Suprapubic skin (tissue), 4 donors: ENCODE results near the gene NXPH3. TPM values are rescaled to one million over a fixed set of nuclear protein-coding genes. Genes with fewer than 3 reads are reported as not detected.

Source experiments
- DNase-seq, 2 donors: peaks; one replicate each; pipeline ENCODE4 v3.0.0-alpha.2; 2019; ENCODE audit warnings: low spot score in 2 of 2
- H3K27ac ChIP-seq: fragments of 200-600 bp; sonication (generic); one replicate; pipeline ENCODE4 v1.5.1; 2019
- H3K27me3 ChIP-seq: fragments of 200-600 bp; sonication (generic); one replicate; pipeline ENCODE4 v1.5.1; 2019
- H3K36me3 ChIP-seq: fragments of 200-600 bp; sonication (generic); one replicate; pipeline ENCODE4 v1.5.1; 2019
- H3K4me1 ChIP-seq: fragments of 200-600 bp; sonication (generic); one replicate; pipeline ENCODE4 v1.5.1; 2019
- H3K4me3 ChIP-seq: fragments of 200-600 bp; sonication (generic); one replicate; pipeline ENCODE4 v1.5.1; 2019; ENCODE audit warnings: mild to moderate bottlenecking
- H3K9me3 ChIP-seq: fragments of 200-600 bp; sonication (generic); one replicate; pipeline ENCODE4 v1.5.1; 2019
- CTCF ChIP-seq, 2 donors: fragments of 200-600 bp in 1 of 2; fragments of 450-650 bp in 1 of 2; sonication (generic) in 1 of 2; IDR thresholded peaks; one replicate each; pipeline ENCODE4 v1.5.1; 2016 to 2019; ENCODE audit warnings: antibody characterized with exemption in 2 of 2, mild to moderate bottlenecking in 1 of 2, moderate library complexity in 1 of 2
- EP300 ChIP-seq: sonication (generic); formaldehyde crosslinking; IDR thresholded peaks from one replicate; pipeline ENCODE4 v1.6.1; 2017; ENCODE audit warnings: antibody characterized with exemption
- POLR2A ChIP-seq, 2 donors: fragments of 450-650 bp; IDR thresholded peaks; one replicate each; pipeline ENCODE4 v1.6.1; 2017; ENCODE audit warnings: antibody characterized with exemption in 2 of 2, mild to moderate bottlenecking in 2 of 2, moderate library complexity in 2 of 2
- POLR2AphosphoS5 ChIP-seq, 3 donors: sonication (generic); formaldehyde crosslinking; IDR thresholded peaks; one replicate each; pipeline ENCODE4 v1.6.1; 2017; ENCODE audit warnings: antibody characterized with exemption in 3 of 3
- WGBS: methylation state at CpG from one replicate; pipeline ENCODE4 v1.1.5; 2018; 5-methylcytosine and 5-hydroxymethylcytosine counted together
- total RNA-seq, 4 donors: library from RNA; depleted of rRNA; stranded (reverse); fragments of >200 nt; gene quantifications; one replicate each; pipeline ENCODE4 v1.1.0, GENCODE V29; 2016

Gene NXPH3
- total RNA-seq, 4 donors from 2014 or later: 1.3 to 5.0 (median 1.5) TPM

DNA sequence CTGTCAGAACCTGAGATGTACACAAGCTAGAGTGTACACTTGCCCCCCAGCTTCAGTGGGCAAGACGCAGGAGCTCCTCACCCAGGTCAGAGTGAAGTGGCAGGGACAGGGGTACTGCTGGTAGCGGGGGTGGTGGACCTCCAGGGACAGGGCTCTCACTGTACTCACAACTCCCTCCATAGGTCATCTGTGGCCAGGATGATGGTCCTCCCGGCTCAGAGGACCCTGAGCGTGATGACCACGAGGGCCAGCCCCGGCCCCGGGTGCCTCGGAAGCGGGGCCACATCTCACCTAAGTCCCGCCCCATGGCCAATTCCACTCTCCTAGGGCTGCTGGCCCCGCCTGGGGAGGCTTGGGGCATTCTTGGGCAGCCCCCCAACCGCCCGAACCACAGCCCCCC, 2.7 kb downstream of the NXPH3 start:
- Histone ChIP-seq H3K27ac (no peak overlapping the region), H3K27me3 (peaks cover 2% of the 10 kb centered on the region), H3K9me3 (no peaks in the 10 kb centered on the region), H3K4me3 (no peak overlapping the region), H3K4me1 (peaks cover 38% of the 10 kb centered on the region), H3K36me3 (no peaks in the 10 kb centered on the region)
- 87% methylated on average over 3 of the region's 13 CpGs for whole genome bisulfite sequencing
- no peak for DNase-seq
- TF ChIP-seq EP300 (no peak), POLR2AphosphoS5 (IDR thresholded peaks at IDR 0.05) (no peak), CTCF (IDR thresholded peaks at IDR 0.05) (no peak), POLR2A (IDR thresholded peaks at IDR 0.05) (no peak)

GRCh38 chr17:49578952-49579500, 3.4 kb downstream of the NXPH3 start:
- DNase-seq: peak in 1 of 2 donors; percentile 77
- H3K36me3 ChIP-seq: no peaks in the 10 kb centered on the region
- H3K4me1 ChIP-seq: peaks cover 35% of the 10 kb centered on the region
- TF ChIP-seq POLR2A (IDR thresholded peaks at IDR 0.05): no peak
- no peak for TF ChIP-seq POLR2AphosphoS5 (IDR thresholded peaks at IDR 0.05)
- TF ChIP-seq EP300: no peak
- no peak for TF ChIP-seq CTCF (IDR thresholded peaks at IDR 0.05)
- no peak overlapping the region for H3K4me3 ChIP-seq
- no peaks in the 10 kb centered on the region for H3K9me3 ChIP-seq
- peaks cover 2% of the 10 kb centered on the region for H3K27me3 ChIP-seq
- WGBS: 94% methylated on average over 16 of the region's 17 CpGs
- no peak overlapping the region for H3K27ac ChIP-seq

DNA sequence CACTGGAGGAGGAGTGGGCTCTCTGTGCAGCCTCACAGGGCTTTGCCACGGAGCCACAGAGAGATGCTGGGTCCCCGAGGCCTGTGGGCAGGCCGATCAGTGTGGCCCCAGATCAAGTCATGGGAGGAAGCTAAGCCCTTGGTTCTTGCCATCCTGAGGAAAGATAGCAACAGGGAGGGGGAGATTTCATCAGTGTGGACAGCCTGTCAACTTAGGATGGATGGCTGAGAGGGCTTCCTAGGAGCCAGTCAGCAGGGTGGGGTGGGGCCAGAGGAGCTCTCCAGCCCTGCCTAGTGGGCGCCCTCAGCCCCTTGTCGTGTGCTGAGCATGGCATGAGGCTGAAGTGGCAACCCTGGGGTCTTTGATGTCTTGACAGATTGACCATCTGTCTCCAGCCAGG, 3.9 kb downstream of the NXPH3 start:
- no peak overlapping the region for H3K27ac ChIP-seq

DNA sequence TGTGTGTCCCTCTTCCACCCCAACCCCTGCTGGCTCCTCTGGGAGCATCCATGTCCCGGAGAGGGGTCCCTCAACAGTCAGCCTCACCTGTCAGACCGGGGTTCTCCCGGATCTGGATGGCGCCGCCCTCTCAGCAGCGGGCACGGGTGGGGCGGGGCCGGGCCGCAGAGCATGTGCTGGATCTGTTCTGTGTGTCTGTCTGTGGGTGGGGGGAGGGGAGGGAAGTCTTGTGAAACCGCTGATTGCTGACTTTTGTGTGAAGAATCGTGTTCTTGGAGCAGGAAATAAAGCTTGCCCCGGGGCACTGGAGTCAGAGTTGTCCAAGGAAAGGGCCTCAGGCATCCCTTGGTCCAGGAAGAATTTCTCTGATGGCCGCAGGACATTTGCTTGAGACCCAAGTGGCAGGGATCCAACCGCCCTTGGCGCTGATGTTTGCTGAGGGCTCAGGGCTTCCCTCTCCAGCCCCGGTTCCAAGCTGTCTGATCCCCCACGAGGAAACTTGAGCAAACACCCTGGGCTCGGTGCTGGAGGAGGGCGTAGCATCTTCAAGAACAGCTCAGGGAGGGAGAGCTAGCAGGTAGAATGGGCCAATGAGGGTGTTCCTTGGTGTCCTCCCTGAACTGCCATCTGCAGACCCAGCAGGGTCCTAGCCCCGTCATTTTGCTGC, 4.5 kb downstream of the NXPH3 start:
- Histone ChIP-seq H3K27me3 (peaks cover 2% of the 10 kb centered on the region), H3K4me3 (no peak overlapping the region), H3K27ac (no peak overlapping the region), H3K9me3 (no peaks in the 10 kb centered on the region), H3K36me3 (no peaks in the 10 kb centered on the region), H3K4me1 (peaks cover 23% of the 10 kb centered on the region)
- 64% methylated on average over 19 of the region's 21 CpGs for WGBS
- peak in 1 of 2 donors; percentile 75 for DNase-seq
- TF ChIP-seq POLR2A (IDR thresholded peaks at IDR 0.05): no peak
- no peak for TF ChIP-seq CTCF (IDR thresholded peaks at IDR 0.05)
- no peak for TF ChIP-seq EP300
- no peak for TF ChIP-seq POLR2AphosphoS5 (IDR thresholded peaks at IDR 0.05)

More for the DNA sequence above, 3.9 kb downstream of the NXPH3 start:
- H3K4me3 ChIP-seq: no peak overlapping the region
- H3K4me1 ChIP-seq: peaks cover 30% of the 10 kb centered on the region
- TF ChIP-seq EP300 (no peak), CTCF (IDR thresholded peaks at IDR 0.05) (no peak), POLR2AphosphoS5 (IDR thresholded peaks at IDR 0.05) (no peak), POLR2A (IDR thresholded peaks at IDR 0.05) (no peak)
- H3K36me3 ChIP-seq: no peaks in the 10 kb centered on the region
- H3K27me3 ChIP-seq: peaks cover 2% of the 10 kb centered on the region
- no peaks in the 10 kb centered on the region for H3K9me3 ChIP-seq
- 80% methylated on average over 2 of the region's 5 CpGs for WGBS
- DNase-seq: no peak

DNA sequence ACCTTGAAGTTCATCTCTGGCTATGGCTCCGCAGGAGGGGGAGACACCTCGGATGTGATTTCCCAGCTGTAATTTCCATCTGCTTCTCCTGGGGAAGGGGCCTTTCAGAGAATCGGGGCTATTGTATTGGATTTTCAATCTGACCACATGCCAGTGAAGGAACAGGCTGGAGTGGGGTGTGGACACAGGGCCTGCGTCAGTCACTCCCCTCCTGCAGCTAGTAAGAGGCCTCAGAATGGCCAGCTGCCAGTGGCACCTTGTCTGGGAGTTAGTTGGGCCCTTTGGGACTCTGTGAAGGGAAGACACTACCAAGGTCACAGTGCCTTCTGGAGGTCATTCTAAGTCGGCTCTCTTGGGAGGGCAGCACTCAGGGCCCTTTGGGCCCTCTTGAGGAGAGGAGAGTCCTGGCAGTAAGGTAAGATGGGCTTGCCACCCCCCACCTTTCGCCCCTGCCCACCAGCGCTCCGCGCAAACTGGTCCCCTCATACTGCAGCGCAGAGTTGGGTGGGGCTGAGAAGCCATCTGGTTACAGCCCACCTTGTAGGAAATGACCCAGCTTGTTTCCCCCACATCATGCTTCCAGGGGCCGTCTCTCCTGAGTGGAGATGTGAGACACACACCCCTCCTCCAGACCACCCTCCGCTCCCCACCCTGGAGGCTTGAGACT, 5.4 kb downstream of the NXPH3 start:
- H3K27me3 ChIP-seq: peaks cover 2% of the 10 kb centered on the region
- 89% methylated on average over 9 of the region's 12 CpGs for WGBS
- H3K4me1 ChIP-seq: peaks cover 14% of the 10 kb centered on the region
- peak in 1 of 2 donors; percentile 62 for DNase-seq
- no peaks in the 10 kb centered on the region for H3K36me3 ChIP-seq
- TF ChIP-seq POLR2AphosphoS5 (IDR thresholded peaks at IDR 0.05): no peak
- H3K4me3 ChIP-seq: no peak overlapping the region
- H3K9me3 ChIP-seq: no peaks in the 10 kb centered on the region
- no peak overlapping the region for H3K27ac ChIP-seq
